GM23338 (cell line): ENCODE data around the gene MTRFR. TPM values are rescaled to one million over a fixed set of nuclear protein-coding genes. Genes with fewer than 3 reads are reported as not detected.

Source experiments
- ATAC-seq: fragments of 200-7000 bp; cut with Tn5 transposase; 3 replicates; pipeline ENCODE4 v1.9.1; 2020
- DNase-seq: peaks from one replicate; pipeline ENCODE4 v3.0.0-alpha.2; 2015; ENCODE audit warnings: low spot score
- H2AFZ ChIP-seq: fragments of 200-600 bp; sonication (generic); 2 replicates; pipeline ENCODE4 v1.8.0; 2016; ENCODE audit warnings: antibody characterized with exemption, mild to moderate bottlenecking, moderate library complexity
- H3F3A ChIP-seq: fragments of 200-600 bp; sonication (generic); replicated peaks from 2 replicates; pipeline ENCODE4 v1.8.0; 2017; ENCODE audit warnings: antibody characterized with exemption, mixed run types, low read depth
- H3K27ac ChIP-seq: fragments of 200-600 bp; sonication (generic); 2 replicates; pipeline ENCODE4 v1.6.1; 2016; ENCODE audit warnings: low read depth
- H3K27me3 ChIP-seq: fragments of 200-600 bp; sonication (generic); 2 replicates; pipeline ENCODE4 v1.8.0; 2016; ENCODE audit warnings: mild to moderate bottlenecking, mixed run types, moderate library complexity; ENCODE audit not compliant: insufficient read depth
- H3K36me3 ChIP-seq: fragments of 200-600 bp; sonication (generic); 2 replicates; pipeline ENCODE4 v1.8.0; 2016; ENCODE audit warnings: mild to moderate bottlenecking; ENCODE audit not compliant: insufficient read depth
- H3K4me1 ChIP-seq: fragments of 200-600 bp; sonication (generic); 2 replicates; pipeline ENCODE4 v1.8.0; 2016; ENCODE audit warnings: mild to moderate bottlenecking, moderate library complexity; ENCODE audit not compliant: insufficient read depth
- H3K4me2 ChIP-seq: fragments of 200-600 bp; sonication (generic); 2 replicates; pipeline ENCODE4 v1.7.1; 2017; ENCODE audit warnings: mixed run types
- H3K4me3 ChIP-seq: fragments of 200-600 bp; sonication (generic); 2 replicates; pipeline ENCODE4 v1.6.1; 2016; ENCODE audit warnings: mixed run types
- H3K79me2 ChIP-seq: fragments of 200-600 bp; sonication (generic); replicated peaks from 2 replicates; pipeline ENCODE4 v1.8.0; 2017; ENCODE audit warnings: mild to moderate bottlenecking; ENCODE audit not compliant: insufficient read depth
- H3K9me2 ChIP-seq: fragments of 200-600 bp; sonication (generic); 2 replicates; pipeline ENCODE4 v1.8.0; 2017; ENCODE audit not compliant: insufficient read depth
- H4K20me1 ChIP-seq: fragments of 200-600 bp; sonication (generic); replicated peaks from 2 replicates; pipeline ENCODE4 v1.8.0; 2017; ENCODE audit warnings: mild to moderate bottlenecking; ENCODE audit not compliant: insufficient read depth
- H3K27ac Mint-ChIP-seq: 2 replicates; pipeline ENCODE4 v1.8.0; 2020; ENCODE audit warnings: inconsistent platforms, mild to moderate bottlenecking, moderate library complexity, mixed read lengths
- H3K27me3 Mint-ChIP-seq: 3 replicates; pipeline ENCODE4 v1.8.0; 2022; ENCODE audit warnings: low read depth, mild to moderate bottlenecking, moderate library complexity, mixed read lengths, inconsistent platforms; ENCODE audit not compliant: insufficient read depth, poor library complexity
- H3K36me3 Mint-ChIP-seq: 3 replicates; pipeline ENCODE4 v1.8.0; 2021; ENCODE audit warnings: low read depth, mild to moderate bottlenecking, inconsistent platforms, moderate library complexity, mixed read lengths
- H3K4me1 Mint-ChIP-seq: 3 replicates; pipeline ENCODE4 v1.8.0; 2020; ENCODE audit warnings: mild to moderate bottlenecking, inconsistent platforms, mixed read lengths
- H3K4me3 Mint-ChIP-seq: 3 replicates; pipeline ENCODE4 v1.8.0; 2021; ENCODE audit warnings: moderate library complexity, mild to moderate bottlenecking, inconsistent platforms, mixed read lengths
- H3K9me3 Mint-ChIP-seq: 3 replicates; pipeline ENCODE4 v1.8.0; 2020; ENCODE audit warnings: moderate library complexity, mild to moderate bottlenecking, inconsistent platforms, mixed read lengths
- CREB1 ChIP-seq: fragments of 250-450 bp; sonication (Bioruptor Pico); IDR thresholded peaks from 2 replicates; pipeline ENCODE4 v1.5.0; 2020; ENCODE audit warnings: low read depth, mild to moderate bottlenecking, moderate library complexity
- EZH2 ChIP-seq: fragments of 200-600 bp; sonication (generic); IDR thresholded peaks from one replicate; pipeline ENCODE4 v1.8.0; 2017; ENCODE audit warnings: antibody characterized with exemption, mild to moderate bottlenecking, low read depth; ENCODE audit not compliant: unreplicated experiment
- EZH2phosphoT487 ChIP-seq: fragments of 200-600 bp; sonication (generic); IDR thresholded peaks from one replicate; pipeline ENCODE4 v1.8.1; 2018; ENCODE audit warnings: antibody characterized with exemption; ENCODE audit not compliant: unreplicated experiment
- JUNB ChIP-seq: IDR thresholded peaks from one replicate; pipeline ENCODE4 v1.6.1; 2016; ENCODE audit warnings: antibody characterized with exemption; ENCODE audit not compliant: unreplicated experiment
- NANOG ChIP-seq: IDR thresholded peaks from 2 replicates; pipeline ENCODE4 v1.6.1; 2016; ENCODE audit warnings: antibody characterized with exemption, borderline replicate concordance
- POLR2AphosphoS5 ChIP-seq: IDR thresholded peaks from 2 replicates; pipeline ENCODE4 v1.6.1; 2016; ENCODE audit warnings: antibody characterized with exemption, low read depth
- STAT1 ChIP-seq: IDR thresholded peaks from one replicate; pipeline ENCODE4 v1.6.1; 2016; ENCODE audit warnings: antibody characterized with exemption; ENCODE audit not compliant: unreplicated experiment
- ZNF114 ChIP-seq: fragments of 250-450 bp; sonication (Bioruptor Pico); IDR thresholded peaks from 2 replicates; pipeline ENCODE4 v1.5.0; 2020; ENCODE audit warnings: mild to moderate bottlenecking, moderate library complexity
- ZNF331 ChIP-seq: fragments of 250-450 bp; sonication (Bioruptor Pico); IDR thresholded peaks from 2 replicates; pipeline ENCODE4 v1.5.0; 2020; ENCODE audit warnings: low read depth, mild to moderate bottlenecking, moderate library complexity
- polyA plus RNA-seq: library from polyadenylated mRNA; unstranded; fragments of >200 nt; fragmentation: Nextera tagmentation; extraction: Ambion mirVana; gene quantifications from 2 replicates; pipeline ENCODE4 v1.2.1, GENCODE V29; 2016
- total RNA-seq: library from RNA; depleted of rRNA; stranded (reverse); fragments of >200 nt; shearing (Covaris generic); gene quantifications from 2 replicates; pipeline ENCODE4 v1.2.3, GENCODE V29; 2014
- TF ChIP-seq, protein P1 (sequence below), 2 experiments: fragments of 200-600 bp in 1 of 2; sonication (generic) in 1 of 2; conservative IDR thresholded peaks; 2 replicates each; pipeline versions ENCODE4 v1.5.1 to v1.6.1; 2016 to 2017; ENCODE audit warnings: antibody characterized with exemption in 2 of 2, low read depth in 2 of 2, mild to moderate bottlenecking in 2 of 2, moderate library complexity in 1 of 2
- TF ChIP-seq, protein P2 (sequence below): IDR thresholded peaks from one replicate; pipeline ENCODE4 v1.6.1; 2018; ENCODE audit warnings: antibody characterized with exemption; ENCODE audit not compliant: unreplicated experiment
- TF ChIP-seq, protein P3 (sequence below): fragments of 250-450 bp; sonication (Bioruptor Pico); IDR thresholded peaks from 2 replicates; pipeline ENCODE4 v1.5.0; 2020; ENCODE audit warnings: mild to moderate bottlenecking, moderate library complexity
- TF ChIP-seq, protein P4 (sequence below): IDR thresholded peaks from 2 replicates; pipeline ENCODE4 v1.6.1; 2016; ENCODE audit warnings: antibody characterized with exemption

The MTRFR gene
- total and polyA plus RNA-seq, 2 experiments from 2014 or later: 14.8 to 38.4 TPM

DNA sequence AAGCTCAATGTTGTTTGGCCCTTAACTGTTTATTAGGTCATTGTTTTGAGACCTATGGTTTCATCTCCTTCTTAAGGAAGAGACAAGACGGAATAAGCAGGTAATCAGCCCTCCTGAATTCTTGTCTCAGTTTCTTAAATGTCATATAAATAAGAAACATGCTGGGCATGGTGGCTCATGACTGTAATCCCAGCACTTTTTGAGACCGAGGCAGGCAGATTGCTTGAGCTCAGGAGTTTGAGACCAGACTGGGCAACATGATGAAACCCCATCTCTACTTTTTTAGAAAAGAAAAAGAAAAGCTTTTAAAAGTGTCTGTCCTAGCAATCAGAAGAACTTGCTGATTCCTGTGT is 5.1 kb downstream of the MTRFR start:
- no peak for DNase-seq
- Histone ChIP-seq H3K36me3 (no peaks in the 10 kb centered on the region), H3K9me2 (no peaks in the 10 kb centered on the region), H3F3A (peaks cover 7% of the 10 kb centered on the region; the same call in 1 of the 2 replicates), H3K4me3 (no peak overlapping the region), H2AFZ (no peak overlapping the region), H3K27me3 (no peaks in the 10 kb centered on the region), H3K4me1 (peaks cover 3% of the 10 kb centered on the region; the same call in 1 of the 2 replicates), H3K27ac (no peak overlapping the region), H4K20me1 (peaks cover 13% of the 10 kb centered on the region), H3K79me2 (peaks cover 44% of the 10 kb centered on the region), H3K4me2 (no peak overlapping the region)
- Mint-ChIP-seq H3K4me1 (peaks cover 3% of the 10 kb centered on the region; the same call in 1 of the 3 replicates), H3K4me3 (no peak overlapping the region), H3K36me3 (peaks cover 26% of the 10 kb centered on the region), H3K9me3 (no peaks in the 10 kb centered on the region), H3K27ac (no peak overlapping the region), H3K27me3 (peaks cover 5% of the 10 kb centered on the region)
- TF ChIP-seq, protein P1, sequence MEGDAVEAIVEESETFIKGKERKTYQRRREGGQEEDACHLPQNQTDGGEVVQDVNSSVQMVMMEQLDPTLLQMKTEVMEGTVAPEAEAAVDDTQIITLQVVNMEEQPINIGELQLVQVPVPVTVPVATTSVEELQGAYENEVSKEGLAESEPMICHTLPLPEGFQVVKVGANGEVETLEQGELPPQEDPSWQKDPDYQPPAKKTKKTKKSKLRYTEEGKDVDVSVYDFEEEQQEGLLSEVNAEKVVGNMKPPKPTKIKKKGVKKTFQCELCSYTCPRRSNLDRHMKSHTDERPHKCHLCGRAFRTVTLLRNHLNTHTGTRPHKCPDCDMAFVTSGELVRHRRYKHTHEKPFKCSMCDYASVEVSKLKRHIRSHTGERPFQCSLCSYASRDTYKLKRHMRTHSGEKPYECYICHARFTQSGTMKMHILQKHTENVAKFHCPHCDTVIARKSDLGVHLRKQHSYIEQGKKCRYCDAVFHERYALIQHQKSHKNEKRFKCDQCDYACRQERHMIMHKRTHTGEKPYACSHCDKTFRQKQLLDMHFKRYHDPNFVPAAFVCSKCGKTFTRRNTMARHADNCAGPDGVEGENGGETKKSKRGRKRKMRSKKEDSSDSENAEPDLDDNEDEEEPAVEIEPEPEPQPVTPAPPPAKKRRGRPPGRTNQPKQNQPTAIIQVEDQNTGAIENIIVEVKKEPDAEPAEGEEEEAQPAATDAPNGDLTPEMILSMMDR (conservative IDR thresholded peaks at IDR 0.05; ENCODE audit: low read depth in 2 of 2): no peak
- TF ChIP-seq, protein P2, sequence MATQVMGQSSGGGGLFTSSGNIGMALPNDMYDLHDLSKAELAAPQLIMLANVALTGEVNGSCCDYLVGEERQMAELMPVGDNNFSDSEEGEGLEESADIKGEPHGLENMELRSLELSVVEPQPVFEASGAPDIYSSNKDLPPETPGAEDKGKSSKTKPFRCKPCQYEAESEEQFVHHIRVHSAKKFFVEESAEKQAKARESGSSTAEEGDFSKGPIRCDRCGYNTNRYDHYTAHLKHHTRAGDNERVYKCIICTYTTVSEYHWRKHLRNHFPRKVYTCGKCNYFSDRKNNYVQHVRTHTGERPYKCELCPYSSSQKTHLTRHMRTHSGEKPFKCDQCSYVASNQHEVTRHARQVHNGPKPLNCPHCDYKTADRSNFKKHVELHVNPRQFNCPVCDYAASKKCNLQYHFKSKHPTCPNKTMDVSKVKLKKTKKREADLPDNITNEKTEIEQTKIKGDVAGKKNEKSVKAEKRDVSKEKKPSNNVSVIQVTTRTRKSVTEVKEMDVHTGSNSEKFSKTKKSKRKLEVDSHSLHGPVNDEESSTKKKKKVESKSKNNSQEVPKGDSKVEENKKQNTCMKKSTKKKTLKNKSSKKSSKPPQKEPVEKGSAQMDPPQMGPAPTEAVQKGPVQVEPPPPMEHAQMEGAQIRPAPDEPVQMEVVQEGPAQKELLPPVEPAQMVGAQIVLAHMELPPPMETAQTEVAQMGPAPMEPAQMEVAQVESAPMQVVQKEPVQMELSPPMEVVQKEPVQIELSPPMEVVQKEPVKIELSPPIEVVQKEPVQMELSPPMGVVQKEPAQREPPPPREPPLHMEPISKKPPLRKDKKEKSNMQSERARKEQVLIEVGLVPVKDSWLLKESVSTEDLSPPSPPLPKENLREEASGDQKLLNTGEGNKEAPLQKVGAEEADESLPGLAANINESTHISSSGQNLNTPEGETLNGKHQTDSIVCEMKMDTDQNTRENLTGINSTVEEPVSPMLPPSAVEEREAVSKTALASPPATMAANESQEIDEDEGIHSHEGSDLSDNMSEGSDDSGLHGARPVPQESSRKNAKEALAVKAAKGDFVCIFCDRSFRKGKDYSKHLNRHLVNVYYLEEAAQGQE: no peak
- TF ChIP-seq NANOG (no peak), CREB1 (no peak), STAT1 (no peak), POLR2AphosphoS5 (no peak), EZH2phosphoT487 (no peak), JUNB (no peak), ZNF331 (CRISPR knock-in tag) (no peak), EZH2 (no peak), ZNF114 (CRISPR knock-in tag) (no peak)
- TF ChIP-seq, protein P3, sequence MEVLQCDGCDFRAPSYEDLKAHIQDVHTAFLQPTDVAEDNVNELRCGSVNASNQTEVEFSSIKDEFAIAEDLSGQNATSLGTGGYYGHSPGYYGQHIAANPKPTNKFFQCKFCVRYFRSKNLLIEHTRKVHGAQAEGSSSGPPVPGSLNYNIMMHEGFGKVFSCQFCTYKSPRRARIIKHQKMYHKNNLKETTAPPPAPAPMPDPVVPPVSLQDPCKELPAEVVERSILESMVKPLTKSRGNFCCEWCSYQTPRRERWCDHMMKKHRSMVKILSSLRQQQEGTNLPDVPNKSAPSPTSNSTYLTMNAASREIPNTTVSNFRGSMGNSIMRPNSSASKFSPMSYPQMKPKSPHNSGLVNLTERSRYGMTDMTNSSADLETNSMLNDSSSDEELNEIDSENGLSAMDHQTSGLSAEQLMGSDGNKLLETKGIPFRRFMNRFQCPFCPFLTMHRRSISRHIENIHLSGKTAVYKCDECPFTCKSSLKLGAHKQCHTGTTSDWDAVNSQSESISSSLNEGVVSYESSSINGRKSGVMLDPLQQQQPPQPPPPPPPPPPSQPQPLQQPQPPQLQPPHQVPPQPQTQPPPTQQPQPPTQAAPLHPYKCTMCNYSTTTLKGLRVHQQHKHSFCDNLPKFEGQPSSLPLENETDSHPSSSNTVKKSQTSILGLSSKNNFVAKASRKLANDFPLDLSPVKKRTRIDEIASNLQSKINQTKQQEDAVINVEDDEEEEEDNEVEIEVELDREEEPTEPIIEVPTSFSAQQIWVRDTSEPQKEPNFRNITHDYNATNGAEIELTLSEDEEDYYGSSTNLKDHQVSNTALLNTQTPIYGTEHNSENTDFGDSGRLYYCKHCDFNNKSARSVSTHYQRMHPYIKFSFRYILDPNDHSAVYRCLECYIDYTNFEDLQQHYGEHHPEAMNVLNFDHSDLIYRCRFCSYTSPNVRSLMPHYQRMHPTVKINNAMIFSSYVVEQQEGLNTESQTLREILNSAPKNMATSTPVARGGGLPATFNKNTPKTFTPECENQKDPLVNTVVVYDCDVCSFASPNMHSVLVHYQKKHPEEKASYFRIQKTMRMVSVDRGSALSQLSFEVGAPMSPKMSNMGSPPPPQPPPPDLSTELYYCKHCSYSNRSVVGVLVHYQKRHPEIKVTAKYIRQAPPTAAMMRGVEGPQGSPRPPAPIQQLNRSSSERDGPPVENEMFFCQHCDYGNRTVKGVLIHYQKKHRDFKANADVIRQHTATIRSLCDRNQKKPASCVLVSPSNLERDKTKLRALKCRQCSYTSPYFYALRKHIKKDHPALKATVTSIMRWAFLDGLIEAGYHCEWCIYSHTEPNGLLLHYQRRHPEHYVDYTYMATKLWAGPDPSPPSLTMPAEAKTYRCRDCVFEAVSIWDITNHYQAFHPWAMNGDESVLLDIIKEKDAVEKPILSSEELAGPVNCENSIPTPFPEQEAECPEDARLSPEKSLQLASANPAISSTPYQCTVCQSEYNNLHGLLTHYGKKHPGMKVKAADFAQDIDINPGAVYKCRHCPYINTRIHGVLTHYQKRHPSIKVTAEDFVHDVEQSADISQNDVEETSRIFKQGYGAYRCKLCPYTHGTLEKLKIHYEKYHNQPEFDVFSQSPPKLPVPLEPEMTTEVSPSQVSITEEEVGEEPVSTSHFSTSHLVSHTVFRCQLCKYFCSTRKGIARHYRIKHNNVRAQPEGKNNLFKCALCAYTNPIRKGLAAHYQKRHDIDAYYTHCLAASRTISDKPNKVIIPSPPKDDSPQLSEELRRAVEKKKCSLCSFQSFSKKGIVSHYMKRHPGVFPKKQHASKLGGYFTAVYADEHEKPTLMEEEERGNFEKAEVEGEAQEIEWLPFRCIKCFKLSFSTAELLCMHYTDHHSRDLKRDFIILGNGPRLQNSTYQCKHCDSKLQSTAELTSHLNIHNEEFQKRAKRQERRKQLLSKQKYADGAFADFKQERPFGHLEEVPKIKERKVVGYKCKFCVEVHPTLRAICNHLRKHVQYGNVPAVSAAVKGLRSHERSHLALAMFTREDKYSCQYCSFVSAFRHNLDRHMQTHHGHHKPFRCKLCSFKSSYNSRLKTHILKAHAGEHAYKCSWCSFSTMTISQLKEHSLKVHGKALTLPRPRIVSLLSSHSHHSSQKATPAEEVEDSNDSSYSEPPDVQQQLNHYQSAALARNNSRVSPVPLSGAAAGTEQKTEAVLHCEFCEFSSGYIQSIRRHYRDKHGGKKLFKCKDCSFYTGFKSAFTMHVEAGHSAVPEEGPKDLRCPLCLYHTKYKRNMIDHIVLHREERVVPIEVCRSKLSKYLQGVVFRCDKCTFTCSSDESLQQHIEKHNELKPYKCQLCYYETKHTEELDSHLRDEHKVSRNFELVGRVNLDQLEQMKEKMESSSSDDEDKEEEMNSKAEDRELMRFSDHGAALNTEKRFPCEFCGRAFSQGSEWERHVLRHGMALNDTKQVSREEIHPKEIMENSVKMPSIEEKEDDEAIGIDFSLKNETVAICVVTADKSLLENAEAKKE (CRISPR knock-in tag): no peak
- TF ChIP-seq, protein P4, sequence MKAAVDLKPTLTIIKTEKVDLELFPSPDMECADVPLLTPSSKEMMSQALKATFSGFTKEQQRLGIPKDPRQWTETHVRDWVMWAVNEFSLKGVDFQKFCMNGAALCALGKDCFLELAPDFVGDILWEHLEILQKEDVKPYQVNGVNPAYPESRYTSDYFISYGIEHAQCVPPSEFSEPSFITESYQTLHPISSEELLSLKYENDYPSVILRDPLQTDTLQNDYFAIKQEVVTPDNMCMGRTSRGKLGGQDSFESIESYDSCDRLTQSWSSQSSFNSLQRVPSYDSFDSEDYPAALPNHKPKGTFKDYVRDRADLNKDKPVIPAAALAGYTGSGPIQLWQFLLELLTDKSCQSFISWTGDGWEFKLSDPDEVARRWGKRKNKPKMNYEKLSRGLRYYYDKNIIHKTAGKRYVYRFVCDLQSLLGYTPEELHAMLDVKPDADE: no peak
- ATAC-seq: no peak
